K562 (cell line): ENCODE measurements around the gene CLEC12A. TPM values are rescaled to one million over a fixed set of nuclear protein-coding genes. Genes with fewer than 3 reads are reported as not detected.

Experiments
- ATAC-seq: fragments of 200-7000 bp; cut with Tn5 transposase; 3 replicates; pipeline ENCODE4 v1.9.1; 2020; ENCODE audit warnings: moderate library complexity
- BruUV-seq: library from RNA; stranded (reverse); fragments of 400-500 nt; replicated peaks from 2 replicates; lab custom pipeline; 2021; lab: Mats Ljungman, UMichigan
- CTCF ChIA-PET: fragments of 300-600 bp; formaldehyde crosslinking; extraction: SDS; loops from one replicate; lab custom pipeline; 2021; ENCODE audit warnings: low intra/inter-chr PET ratio; lab: Yijun Ruan, JAX
- POLR2A ChIA-PET: fragments of 300-600, 350-650 bp; sonication (Branson Sonifier 250); formaldehyde crosslinking; extraction: SDS; loops from one replicate; lab custom pipeline; 2021; ENCODE audit warnings: antibody characterized with exemption, inconsistent platforms; lab: Yijun Ruan, JAX
- DNase-seq, 4 experiments: peaks; one replicate each; pipeline versions ENCODE4 v3.0.0 to v3.0.0-alpha.2; 2011 to 2018; ENCODE audit warnings: low spot score in 3 of 4, mixed read lengths in 3 of 4; ENCODE audit errors: extremely low read depth in 1 of 4
- FAIRE-seq: peaks from 2 replicates; lab custom pipeline; 2011; peaks lifted over from hg19 to GRCh38; lab: Jason Lieb, UNC
- H2AFZ ChIP-seq: 2 replicates; pipeline ENCODE4 v1.6.0; 2011; ENCODE audit warnings: low read depth, low read length, control low read depth, inconsistent platforms
- H3K27ac ChIP-seq: fragments of 200-600 bp; 3 replicates; pipeline ENCODE4 v1.8.0; 2011; ENCODE audit warnings: low read depth, mild to moderate bottlenecking, control low read depth, inconsistent platforms, low read length, moderate library complexity, mixed read lengths; ENCODE audit errors: extremely low read depth
- H3K27me3 ChIP-seq, 2 experiments: fragments of 300-600 bp in 1 of 2; 2 replicates in 1 of 2; 3 replicates in 1 of 2; pipeline versions ENCODE4 v1.6.0 to v1.8.0; 2011; ENCODE audit warnings: inconsistent platforms in 2 of 2, low read length in 2 of 2, mild to moderate bottlenecking in 1 of 2, mixed read lengths in 1 of 2, moderate library complexity in 1 of 2; ENCODE audit not compliant: control insufficient read depth in 2 of 2, insufficient read depth in 2 of 2
- H3K36me3 ChIP-seq: fragments of 300-600 bp; 3 replicates; pipeline ENCODE4 v1.8.0; 2011; ENCODE audit warnings: mild to moderate bottlenecking, low read length, inconsistent platforms; ENCODE audit not compliant: control insufficient read depth, insufficient read depth
- H3K4me1 ChIP-seq, 2 experiments: fragments of 200-600 bp in 1 of 2; replicated peaks in 1 of 2; 2 replicates in 1 of 2; 3 replicates in 1 of 2; pipeline versions ENCODE4 v1.5.1 to v1.8.0; 2011; ENCODE audit warnings: inconsistent platforms in 2 of 2, low read length in 2 of 2, mild to moderate bottlenecking in 1 of 2, mixed read lengths in 1 of 2, moderate library complexity in 1 of 2; ENCODE audit not compliant: control insufficient read depth in 2 of 2, insufficient read depth in 2 of 2
- H3K4me2 ChIP-seq: 2 replicates; pipeline ENCODE4 v1.6.1; 2011; ENCODE audit warnings: low read length, control low read depth, inconsistent platforms, mixed read lengths; ENCODE audit not compliant: insufficient read depth
- H3K4me3 ChIP-seq: fragments of 200-600 bp; sonication (generic), shearing (Covaris generic); 2 replicates; pipeline ENCODE4 v1.5.1; 2016; ENCODE audit warnings: control low read depth, inconsistent platforms
- H3K79me2 ChIP-seq: fragments of 200-600 bp; 3 replicates; pipeline ENCODE4 v1.8.0; 2011; ENCODE audit warnings: low read length, inconsistent platforms; ENCODE audit not compliant: control insufficient read depth, insufficient read depth
- H3K9ac ChIP-seq, 2 experiments: 2 replicates each; pipeline versions ENCODE4 v1.6.0 to v1.6.1; 2011; ENCODE audit warnings: low read depth in 2 of 2, low read length in 2 of 2, control low read depth in 1 of 2, inconsistent platforms in 1 of 2, mild to moderate bottlenecking in 1 of 2, mixed read lengths in 1 of 2; ENCODE audit not compliant: insufficient read depth in 1 of 2
- H3K9me1 ChIP-seq: one replicate; pipeline ENCODE4 v1.6.0; 2011; ENCODE audit warnings: inconsistent platforms, mild to moderate bottlenecking, low read length, moderate library complexity; ENCODE audit not compliant: control insufficient read depth, insufficient read depth
- H3K9me3 ChIP-seq: replicated peaks from 2 replicates; pipeline ENCODE4 v1.5.1; 2011; ENCODE audit warnings: low read depth, low read length, inconsistent platforms; ENCODE audit not compliant: control insufficient read depth, insufficient read depth
- H4K20me1 ChIP-seq: replicated peaks from 2 replicates; pipeline ENCODE4 v1.6.1; 2011; ENCODE audit warnings: low read length, inconsistent platforms, mixed read lengths; ENCODE audit not compliant: control insufficient read depth, insufficient read depth
- CHD7 ChIP-seq: fragments of 200-600 bp; sonication (generic); IDR thresholded peaks from one replicate; pipeline ENCODE4 v1.6.1; 2012; ENCODE audit warnings: mild to moderate bottlenecking, low read depth, low read length, inconsistent platforms
- ETS1 ChIP-seq: conservative IDR thresholded peaks from 2 replicates; pipeline ENCODE4 v1.6.1; 2011; ENCODE audit warnings: low read depth, mild to moderate bottlenecking, low read length; ENCODE audit not compliant: control insufficient read depth
- GTF2A2 ChIP-seq: IDR thresholded peaks from 2 replicates; pipeline ENCODE4 v1.6.1; 2016; ENCODE audit warnings: mild to moderate bottlenecking, missing genetic modification characterization, missing compliant biosample characterization
- HCFC1 ChIP-seq: IDR thresholded peaks from 2 replicates; pipeline ENCODE4 v1.6.1; 2012; ENCODE audit warnings: low read depth, low read length, improper control_type of control experiment
- MTA1 ChIP-seq: fragments of 450-650 bp; IDR thresholded peaks from 2 replicates; pipeline ENCODE4 v1.6.1; 2017; ENCODE audit warnings: borderline replicate concordance
- NUFIP1 ChIP-seq: fragments of 450-650 bp; IDR thresholded peaks from 2 replicates; pipeline ENCODE4 v1.6.1; 2018; ENCODE audit not compliant: partially characterized antibody
- WGBS: fragments of 100-300 bp; shearing (Covaris generic); methylation state at CpG from one replicate; pipeline ENCODE4 v1.1.6; 2016; ENCODE audit warnings: low coverage, mixed read lengths; ENCODE audit not compliant: insufficient coverage; ENCODE audit errors: missing lambda C conversion rate; 5-methylcytosine and 5-hydroxymethylcytosine counted together
- in situ Hi-C: fragments of 300-500 bp; cut with MboI; formaldehyde crosslinking; loops from 4 replicates; pipeline ENCODE4 v1.15.0; 2018; ENCODE audit warnings: inconsistent platforms, mixed read lengths
- intact Hi-C: fragments of 100-400 bp; cut with micrococcal nuclease; formaldehyde crosslinking; loops from 2 replicates; pipeline ENCODE4 v1.14.2; 2022
- polyA plus RNA-seq, 8 experiments: library from polyadenylated mRNA; depleted of rRNA in 4 of 8; stranded (reverse) in 5 of 8; unstranded in 3 of 8; fragments of >200 nt; fragmentation: Nextera tagmentation in 2 of 8; fragmentation: Illumina TruSeq in 1 of 8; extraction: Ambion mirVana in 2 of 8; extraction: Trizol in 1 of 8; gene quantifications; 2 replicates each; pipeline versions ENCODE4 v1.2.1 to v1.2.3, GENCODE V29; 2011 to 2014; ENCODE audit warnings: inconsistent platforms in 1 of 8, missing spikeins in 1 of 8
- total RNA-seq, 7 experiments: library from RNA; depleted of rRNA in 6 of 7; stranded (reverse); fragments of >200 nt in 6 of 7; fragmentation: Illumina TruSeq in 2 of 7; extraction: Trizol in 2 of 7; gene quantifications; 2 replicates each; pipeline versions ENCODE4 v1.2.1 to v1.2.3, GENCODE V29; 2011 to 2021; ENCODE audit warnings: low replicate concordance in 1 of 7

CLEC12A gene
- total and polyA plus RNA-seq, 9 of the 15 experiments (the other 6 are each of a cell fraction or from before 2014, with no cell fraction given): not detected

- Histone ChIP-seq H3K4me3 (no peak overlapping the region), H3K79me2 (no peaks in the 10 kb centered on the region), H3K27ac (no peak overlapping the region), H4K20me1 (no peaks in the 10 kb centered on the region), H3K27me3 (no peaks in the 10 kb centered on the region), H3K4me1 (no peaks in the 10 kb centered on the region), H3K9ac (no peak overlapping the region), H3K9me1 (no peaks in the 10 kb centered on the region), H3K9me3 (no peaks in the 10 kb centered on the region), H3K4me2 (no peak overlapping the region), H2AFZ (no peak overlapping the region), H3K36me3 (no peaks in the 10 kb centered on the region)
- intact Hi-C loops: no loop called here
- TF ChIP-seq HCFC1 (no peak), CHD7 (no peak), NUFIP1 (no peak), GTF2A2 (no peak), ETS1 (no peak), MTA1 (no peak)
- FAIRE-seq: no peak
- DNase-seq: no peak
- in situ Hi-C loops: no loop called here
- WGBS: 0% methylated on average over 2 of the region's 3 CpGs
- ChIA-PET POLR2A (interaction anchor here (0.6 kb wide), 1 partner anchor 641 kb away, joined by 3 read pairs; no protein-coding TSS in a partner anchor), CTCF (no interaction called here)
- BruUV-seq: no TSS peak
- no peak for ATAC-seq
These were observed 56.1 kb downstream of the CLEC12A start for GRCh38 chr12:10027311-10027710.
